ENCODE measurements around the gene CFAP57.
"Not testable (repeated sequence)": the region's sequence is repeated elsewhere in the genome, so short reads cannot be mapped to it uniquely, and the experiment has no call there.

Gene CFAP57

DNA sequence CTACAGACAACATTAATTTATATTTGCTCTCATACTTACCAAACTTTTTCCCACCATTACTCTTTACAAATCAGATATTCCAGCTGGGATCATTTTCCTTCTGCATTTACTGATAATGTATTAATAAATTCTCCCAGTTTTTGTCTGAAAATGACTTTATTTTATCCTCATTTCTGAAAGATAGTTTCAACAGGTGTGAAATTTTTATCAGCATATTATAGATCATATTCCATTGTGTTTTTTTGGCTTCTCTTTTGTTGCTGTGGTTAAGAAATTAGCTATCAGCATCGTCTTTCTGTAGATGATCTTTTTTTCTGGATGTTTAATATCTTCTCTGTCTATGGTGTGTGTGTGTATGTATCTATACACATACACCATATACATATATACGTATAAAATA, 2.7 kb downstream of the CFAP57 start:
- DNase-seq (ENCODE audit: low spot score): no peak

DNA sequence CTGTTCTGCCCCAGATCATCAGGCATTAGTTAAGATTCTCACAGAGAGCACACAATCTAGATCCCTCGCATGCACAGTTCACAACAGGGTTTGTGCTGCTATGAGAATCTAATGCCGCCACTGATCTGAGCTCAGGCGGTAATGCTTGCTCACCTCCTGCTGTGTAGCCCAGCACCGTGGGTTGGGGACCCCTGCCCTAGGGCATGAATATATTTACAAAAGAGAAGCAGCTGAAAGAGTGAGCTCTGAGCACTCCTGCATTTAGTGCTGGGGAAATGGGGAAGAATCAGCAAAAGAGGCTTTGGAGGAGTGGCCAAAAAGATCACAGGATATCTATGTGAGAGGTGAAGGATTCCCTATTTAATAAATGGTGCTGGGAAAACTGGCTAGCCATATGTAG, 5.6 kb downstream of the CFAP57 start:
- DNase-seq (ENCODE audit: low spot score): no peak

DNA sequence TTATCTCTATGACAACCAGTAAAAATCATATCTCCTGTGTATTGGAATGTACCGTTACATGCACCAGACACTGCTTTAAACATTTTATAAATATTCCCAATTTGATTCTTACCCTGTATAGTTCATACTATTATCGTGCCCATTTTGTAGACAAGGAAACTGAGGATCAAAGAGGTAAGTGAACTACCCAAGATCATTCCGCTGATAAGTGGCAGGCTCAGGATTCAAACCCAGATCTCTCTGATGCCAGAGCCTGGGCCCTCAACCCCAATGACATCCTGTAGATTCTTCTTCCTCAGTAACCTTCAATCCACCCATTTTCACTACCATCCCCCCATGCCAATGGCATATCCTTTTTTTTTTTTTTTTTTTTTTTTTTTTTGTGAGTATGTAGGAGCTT, 12.3 kb downstream of the CFAP57 start:
- DNase-seq (ENCODE audit: low spot score): no peak

DNA sequence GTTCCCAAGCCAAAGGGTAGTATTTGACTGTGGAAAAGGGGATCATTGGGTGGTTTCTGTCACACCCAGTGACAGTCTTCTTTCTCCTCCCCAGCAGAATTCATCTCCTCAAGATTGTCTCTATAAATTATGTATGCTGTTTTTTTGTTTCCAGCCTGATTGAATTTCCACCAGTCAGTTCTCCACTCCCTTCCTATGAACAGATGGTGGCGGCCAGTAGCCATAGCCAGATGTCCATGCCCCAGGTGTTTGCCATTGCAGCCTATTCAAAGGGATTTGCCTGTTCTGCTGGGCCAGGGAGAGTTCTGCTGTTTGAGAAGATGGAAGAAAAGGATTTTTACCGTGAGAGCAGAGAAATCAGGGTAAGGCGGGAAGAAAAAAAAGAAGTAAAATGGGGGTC, 12.9 kb downstream of the CFAP57 start:
- DNase-seq (ENCODE audit: low spot score): no peak

DNA sequence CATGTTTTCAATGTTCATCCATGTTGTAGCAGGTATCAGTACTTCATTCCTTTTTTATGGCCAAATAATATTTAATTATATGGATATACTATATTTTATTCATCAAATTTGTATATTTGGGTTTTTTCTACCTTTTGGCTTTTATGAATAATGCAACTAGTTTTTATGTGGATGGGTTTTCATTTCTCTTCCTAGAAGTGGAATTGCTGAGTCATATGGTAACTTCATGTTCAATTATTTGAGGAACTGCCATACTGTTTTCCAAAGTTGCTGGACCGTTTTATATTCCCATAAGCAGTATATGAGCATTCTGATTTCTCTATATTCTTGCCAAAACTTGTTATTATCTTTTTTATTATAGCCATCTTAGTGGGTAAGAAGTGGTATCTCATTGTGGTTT, 16.0 kb downstream of the CFAP57 start:
- no peak for DNase-seq (ENCODE audit: low spot score)

DNA sequence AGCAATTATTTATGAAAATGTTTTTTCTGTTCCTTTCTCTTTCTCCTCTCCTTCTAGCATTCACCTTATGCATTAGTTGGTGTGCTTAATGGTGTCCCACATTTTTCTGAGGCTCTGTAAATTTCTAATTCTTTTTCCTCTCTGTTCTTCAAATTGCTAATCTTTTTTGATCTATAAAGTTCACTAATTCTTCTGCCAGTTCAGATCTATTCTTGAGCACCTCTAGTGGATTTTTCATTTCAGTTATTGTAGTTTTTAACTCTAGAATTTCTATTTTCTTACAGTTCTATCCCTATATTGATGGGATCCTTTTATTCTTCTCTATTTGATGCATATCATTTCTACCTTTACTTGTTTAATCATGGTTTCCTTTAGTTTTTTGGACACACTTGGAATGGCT, 22.4 kb downstream of the CFAP57 start:
- no peak for DNase-seq (ENCODE audit: low spot score)

DNA sequence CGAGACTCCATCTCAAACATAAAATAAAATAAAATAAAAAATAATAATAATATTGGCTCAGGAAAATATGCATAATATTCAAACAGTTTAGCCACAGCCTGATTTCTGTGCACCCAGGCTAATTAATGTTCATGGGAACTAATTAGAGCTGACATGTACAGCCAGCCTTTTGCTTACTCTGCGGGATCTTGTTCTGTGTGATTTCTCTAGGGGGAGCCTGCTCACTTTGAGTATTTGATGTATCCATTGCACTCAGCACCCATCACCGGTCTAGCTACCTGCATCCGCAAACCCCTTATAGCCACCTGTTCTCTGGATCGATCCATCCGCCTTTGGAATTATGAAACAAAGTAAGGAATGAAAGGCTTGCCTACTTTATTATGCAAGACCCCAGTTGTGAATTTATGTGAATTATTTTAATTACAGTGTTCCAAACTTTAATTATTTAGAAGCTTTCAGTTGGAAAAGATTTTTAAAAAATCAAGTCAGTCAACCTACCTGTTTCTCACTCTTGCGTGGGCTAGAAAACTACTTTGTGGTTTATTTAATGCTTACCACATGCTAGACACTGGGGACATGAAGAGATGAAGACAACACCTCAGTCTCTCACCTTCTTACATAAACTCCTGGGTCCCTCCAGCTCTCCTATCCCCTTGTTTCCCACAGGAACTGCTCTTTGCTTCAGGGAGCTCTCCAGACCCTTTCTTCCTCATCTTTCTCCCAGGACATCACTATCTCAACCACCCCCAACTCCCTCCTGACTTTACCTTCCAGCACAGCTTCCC, 25.4 kb downstream of the CFAP57 start:
- no peak for DNase-seq (ENCODE audit: low spot score)

DNA sequence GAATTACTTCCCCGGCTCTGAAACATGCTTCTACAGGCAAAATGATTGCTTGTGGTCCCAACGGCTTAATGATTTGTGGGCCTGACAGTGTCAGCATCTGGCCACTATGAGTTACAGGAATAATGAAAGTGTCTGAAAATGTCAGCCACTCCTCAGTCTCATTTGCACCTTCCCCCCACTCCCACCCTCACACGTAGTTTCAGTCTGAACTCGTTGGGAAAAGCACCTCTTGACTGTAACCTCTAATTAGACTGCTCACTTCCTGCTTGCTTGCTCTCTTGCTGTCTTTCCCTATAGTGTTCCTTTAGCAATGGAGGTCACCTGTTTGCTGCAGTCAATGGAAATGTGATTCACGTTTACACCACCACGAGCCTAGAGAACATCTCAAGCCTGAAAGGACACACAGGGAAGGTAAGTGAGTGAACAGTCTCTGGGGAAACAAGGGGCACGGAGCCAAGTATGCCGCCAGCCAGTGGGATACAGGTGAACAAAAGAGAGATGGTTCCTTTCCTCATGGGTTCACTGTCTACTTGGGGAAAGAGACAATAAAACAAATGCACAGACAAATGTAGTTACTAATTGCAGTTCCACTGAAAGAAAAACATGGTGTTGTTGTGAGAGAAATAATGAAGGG, 27.1 kb downstream of the CFAP57 start:
- DNase-seq (ENCODE audit: low spot score): no peak

DNA sequence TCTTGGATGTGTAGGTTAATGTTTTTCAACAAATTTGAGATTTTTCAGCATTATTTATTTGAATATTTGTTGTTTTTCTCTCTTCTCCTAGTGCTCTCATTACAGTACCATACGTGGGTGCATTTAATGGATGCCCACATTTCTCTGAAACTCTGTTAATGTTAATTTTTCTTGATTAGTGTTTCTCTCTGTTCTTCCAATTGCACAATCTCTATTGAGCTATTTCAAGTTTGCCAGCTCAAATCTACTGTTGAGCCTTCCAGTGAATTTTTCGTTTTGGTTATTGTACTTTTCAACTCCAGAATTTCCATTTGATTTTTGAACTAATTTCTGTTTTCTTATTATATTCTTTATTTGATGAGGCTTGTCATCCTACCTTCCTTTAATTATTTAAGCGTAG, 31.7 kb downstream of the CFAP57 start:
- no peak for DNase-seq (ENCODE audit: low spot score)

DNA sequence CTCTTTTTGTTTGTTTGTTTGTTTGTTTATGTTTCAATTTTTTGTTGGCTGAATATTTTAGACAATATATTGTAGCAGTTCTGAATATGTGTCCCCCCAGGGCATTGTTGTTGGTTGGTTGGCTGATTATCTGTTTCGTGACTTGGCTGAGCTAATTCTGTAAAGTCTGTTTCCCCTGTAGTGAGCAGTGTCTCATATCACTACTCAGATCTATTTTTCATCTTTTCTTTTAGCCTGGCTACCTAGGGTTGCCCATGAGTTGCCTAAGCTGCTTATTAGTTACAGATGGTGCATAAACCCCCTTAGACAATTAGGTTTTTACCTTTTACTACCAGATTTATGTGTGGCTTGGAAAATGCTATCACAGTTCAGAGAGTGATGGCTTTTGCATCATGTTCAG, 32.3 kb downstream of the CFAP57 start:
- DNase-seq (ENCODE audit: low spot score): no peak

DNA sequence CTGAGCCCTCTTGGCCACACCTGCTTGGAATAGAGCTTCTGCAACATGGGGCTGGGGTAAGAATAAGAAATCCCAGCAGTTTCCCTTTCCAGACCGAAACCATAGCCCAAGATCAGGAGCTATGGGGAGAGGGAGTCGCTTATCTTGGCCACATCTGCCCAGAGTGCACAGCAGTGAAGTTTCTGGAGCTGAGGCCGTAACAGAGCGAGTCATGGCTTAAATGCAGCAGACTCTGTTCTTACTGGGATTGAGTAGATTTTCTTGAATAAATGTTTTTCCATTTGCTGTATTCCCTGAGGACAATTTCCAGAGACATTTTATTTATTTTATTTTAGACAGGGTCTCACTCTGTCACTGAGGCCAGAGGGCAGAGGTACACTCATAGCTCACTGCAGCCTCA, 33.5 kb downstream of the CFAP57 start:
- DNase-seq (ENCODE audit: low spot score): peak; percentile 43

DNA sequence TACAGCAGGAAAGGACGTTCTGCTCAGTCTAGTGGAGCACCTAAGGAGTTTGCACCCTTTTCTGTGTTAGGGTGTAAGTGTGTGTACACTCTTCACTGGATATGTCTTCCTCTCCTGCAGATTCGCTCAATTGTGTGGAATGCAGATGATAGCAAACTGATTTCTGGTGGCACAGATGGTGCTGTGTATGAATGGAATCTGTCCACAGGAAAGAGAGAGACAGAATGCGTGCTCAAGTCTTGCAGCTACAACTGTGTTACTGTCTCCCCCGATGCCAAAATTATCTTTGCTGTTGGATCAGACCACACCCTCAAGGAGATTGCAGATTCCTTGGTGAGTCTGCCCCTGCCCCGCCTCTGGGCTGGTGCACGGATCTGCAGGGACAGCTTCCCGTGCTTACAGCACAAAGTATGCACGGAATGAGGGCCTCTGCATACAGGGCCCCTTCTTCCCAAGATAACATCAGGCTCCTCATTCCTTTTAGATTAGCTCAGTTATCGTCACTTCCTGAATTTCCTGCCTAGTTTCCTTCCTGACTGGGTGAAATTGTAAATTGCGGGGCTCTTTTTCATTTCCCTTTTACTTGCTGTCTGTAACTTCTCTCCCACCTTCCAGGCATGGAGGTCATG, 34.6 kb downstream of the CFAP57 start:
- DNase-seq (ENCODE audit: low spot score): peak; percentile 95

DNA sequence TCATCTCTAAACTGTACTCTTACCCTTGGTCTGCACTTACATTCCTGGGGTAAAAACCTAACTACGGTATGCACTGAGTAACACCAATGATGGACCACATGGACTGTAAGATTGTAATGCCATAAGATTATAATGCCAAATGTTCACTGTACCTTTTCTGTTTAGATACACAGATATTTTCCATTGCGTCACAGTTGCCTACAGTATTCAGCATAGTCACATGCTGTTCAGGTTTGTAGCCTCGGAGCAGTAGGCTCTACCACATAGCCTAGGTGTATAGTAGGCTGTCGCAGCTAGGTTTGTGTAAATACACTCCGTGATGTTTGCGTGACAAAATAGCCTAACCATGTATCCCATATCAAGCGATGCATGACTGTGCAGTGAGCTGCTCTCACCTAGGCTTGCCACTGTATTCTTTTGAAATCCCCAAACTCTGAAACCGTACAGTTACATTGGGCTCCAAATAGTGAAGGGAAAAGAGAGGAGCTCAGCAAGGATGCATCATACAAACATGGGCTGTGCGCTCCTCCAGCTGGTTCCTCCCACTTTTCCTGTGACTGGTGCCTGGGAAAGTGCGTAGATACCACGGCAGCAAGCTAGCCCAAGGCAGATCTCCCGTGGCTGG, 35.2 kb downstream of the CFAP57 start:
- DNase-seq (ENCODE audit: low spot score): no peak

DNA sequence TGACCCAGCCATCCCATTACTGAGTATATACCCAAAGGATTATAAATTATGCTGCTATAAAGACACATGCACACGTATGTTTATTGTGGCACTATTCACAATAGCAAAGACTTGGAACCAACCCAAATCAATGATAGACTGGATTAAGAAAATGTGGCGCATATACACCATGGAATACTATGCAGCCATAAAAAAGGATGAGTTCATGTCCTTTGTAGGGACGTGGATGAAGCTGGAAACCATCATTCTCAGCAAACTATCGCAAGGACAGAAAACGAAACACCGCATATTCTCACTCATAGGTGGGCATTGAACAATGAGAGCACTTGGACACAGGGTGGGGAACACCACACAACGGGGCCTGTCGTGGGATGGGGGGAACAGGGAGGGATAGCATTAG, 36.1 kb downstream of the CFAP57 start:
- DNase-seq (ENCODE audit: low spot score): not testable (repeated sequence)

DNA sequence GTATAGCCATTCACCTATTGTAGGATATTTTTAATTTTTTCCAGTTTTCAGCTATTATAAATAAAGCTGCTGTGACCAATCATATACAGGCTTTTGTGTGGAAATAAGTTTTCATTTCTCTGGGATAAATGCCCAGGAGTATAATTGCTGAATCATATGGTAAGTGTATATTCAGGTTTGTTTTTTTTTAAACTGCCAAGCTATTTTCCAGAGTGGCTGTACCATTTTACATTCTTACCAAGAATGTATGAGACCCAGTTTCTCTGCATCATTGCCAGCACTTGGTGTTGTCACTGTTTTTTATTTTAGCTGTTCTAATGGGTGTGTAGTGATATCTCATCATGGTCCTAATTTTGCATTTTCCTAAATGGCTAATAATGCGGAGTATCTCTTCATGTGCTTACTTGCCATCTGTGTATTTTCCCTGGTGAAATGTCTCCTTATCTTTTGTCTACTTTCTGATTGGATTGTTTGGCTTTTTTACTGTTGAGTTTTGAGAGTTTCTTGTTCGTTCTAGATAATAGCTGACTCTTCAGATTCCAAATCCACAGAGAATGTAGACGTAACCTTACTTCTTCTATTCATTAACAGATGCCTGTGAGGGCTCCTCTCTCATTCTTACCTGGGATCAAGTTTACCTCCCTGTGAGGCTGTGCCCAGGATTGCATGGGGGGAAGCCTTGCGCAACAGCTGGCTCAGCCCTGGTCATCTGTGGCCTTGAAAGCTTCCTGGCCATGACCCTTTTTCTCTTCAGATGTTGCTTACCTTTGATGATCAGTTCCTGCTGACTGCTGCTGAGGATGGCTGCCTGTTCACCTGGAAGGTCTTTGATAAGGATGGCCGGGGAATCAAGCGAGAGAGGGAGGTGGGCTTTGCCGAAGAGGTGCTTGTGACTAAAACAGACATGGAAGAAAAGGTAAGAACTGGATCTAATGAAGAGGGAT, 42.6 kb downstream of the CFAP57 start:
- DNase-seq (ENCODE audit: low spot score): no peak

DNA sequence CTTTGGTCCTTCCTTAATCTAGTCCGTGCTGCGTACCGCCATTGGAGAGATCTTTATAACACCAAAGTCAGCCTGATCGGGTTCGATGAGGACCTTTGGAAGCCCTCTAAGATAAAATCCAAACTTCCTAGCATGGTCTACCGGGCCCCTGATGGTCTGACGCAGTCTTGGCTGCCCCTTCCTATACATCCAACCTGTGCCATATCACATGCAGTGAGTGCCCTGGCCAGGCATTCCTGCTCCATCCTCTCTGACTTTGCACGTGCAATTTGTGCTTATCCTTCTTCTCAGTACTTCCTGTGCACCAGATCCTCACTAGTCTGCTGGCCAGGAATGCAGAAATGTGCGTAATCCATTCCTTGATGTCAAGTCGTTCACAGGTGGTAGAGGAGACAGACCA, 45.6 kb downstream of the CFAP57 start:
- no peak for DNase-seq (ENCODE audit: low spot score)

DNA sequence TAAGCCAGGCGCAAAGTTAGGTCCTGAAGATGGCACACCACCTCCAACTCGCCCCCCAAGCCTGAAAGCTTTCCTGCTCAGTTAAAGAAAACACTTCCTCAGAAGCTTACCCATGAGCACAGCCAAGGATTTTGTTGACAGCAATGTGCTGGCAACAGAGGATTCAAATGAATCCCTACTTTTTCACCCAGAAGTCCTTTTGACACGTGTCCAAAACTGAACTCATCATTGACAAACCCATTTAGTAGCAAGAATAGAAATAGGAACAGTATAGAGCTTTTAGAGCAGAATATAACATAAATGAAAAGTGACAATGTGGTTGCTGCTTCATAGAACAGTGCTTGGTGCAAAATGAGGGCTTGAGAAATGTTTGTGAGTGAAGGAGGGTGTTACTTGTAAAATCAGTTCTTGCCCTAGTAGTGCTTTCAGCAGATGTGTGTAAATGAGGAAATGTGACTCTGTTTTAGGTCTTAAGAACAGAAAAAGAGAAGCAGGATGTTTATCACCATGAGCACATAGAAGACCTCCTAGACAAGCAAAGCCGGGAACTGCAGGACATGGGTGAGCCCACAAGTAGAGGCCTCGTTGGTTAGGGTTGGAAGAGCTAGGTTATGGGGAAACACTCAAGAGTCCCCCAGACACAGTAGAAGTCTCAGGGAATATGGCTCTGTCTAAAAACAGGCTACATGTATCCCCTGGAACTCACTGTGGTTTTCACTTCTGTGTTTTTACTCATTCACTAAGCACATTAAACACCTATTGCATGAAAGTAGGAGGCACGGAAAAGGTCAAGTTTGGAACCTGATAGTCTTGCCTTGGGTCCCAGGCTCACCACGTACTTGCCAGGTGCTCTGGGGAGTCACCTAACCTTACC, 49.0 kb downstream of the CFAP57 start:
- DNase-seq (ENCODE audit: low spot score): no peak

DNA sequence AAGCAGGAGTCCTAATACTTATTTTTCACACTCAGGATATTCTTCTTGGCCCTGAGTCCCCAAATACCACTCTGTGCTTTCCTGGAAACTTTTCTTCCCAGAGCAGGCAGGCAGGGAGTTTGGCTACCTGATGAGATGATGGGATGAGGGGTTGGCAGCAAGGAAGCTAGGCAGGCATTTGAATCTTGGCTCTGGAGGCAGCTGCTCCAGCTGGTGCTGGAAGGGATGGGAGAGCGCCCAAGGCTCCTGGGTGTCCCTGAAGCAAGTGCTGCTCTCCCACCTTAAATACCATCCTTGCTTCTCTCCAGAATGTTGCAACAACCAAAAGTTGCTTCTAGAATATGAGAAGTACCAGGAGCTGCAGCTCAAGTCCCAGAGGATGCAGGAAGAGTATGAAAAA, 49.7 kb downstream of the CFAP57 start:
- DNase-seq (ENCODE audit: low spot score): no peak

DNA sequence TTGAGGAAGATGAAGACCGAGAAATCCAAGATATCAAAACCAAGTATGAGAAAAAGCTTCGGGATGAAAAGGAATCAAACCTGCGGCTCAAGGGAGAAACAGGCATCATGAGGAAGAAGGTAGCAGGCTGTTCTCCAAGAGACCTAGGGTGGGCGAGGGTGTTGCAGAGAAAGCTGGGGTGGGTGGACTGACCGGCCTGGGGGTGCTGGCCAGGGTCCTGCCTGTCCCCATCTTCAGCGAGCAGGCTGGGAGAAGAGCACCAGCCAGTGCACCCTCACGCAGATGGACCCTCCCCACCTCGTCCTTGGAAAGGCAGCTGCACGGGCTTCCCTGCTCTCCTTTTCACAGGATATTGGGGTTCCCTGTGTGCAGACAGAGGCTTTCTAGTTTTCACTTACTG, 50.7 kb downstream of the CFAP57 start:
- DNase-seq (ENCODE audit: low spot score): no peak

DNA sequence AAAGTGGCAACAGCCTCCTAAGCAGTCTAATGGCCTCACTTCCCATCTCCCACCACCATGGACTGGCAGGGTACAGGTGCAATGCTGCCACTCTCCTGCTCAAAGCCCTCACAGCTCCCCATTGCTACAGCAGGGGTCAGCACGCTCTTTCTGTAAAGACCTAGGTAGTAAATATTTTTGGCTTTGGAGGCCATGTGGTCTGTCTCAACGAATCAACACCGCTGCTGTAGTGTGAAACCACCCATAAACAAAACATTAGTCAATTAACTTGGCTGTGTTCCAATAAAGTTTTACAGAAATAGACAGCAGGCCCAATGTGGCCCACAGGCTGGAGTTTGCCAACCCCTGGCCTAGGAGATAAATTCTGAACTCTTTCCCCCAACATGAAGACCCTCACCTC, 53.0 kb downstream of the CFAP57 start:
- no peak for DNase-seq (ENCODE audit: low spot score)
